Vagina (tissue), 2 donors: ENCODE measurements around the gene HRH2. TPM values are rescaled to one million over a fixed set of nuclear protein-coding genes. Genes with fewer than 3 reads are reported as not detected.

ENCODE experiments used
- DNase-seq, 2 donors: peaks; one replicate each; pipeline ENCODE4 v3.0.0-alpha.2; 2017; ENCODE audit errors: extremely low spot score in 2 of 2
- H3K27ac ChIP-seq: fragments of 200-600 bp; sonication (generic); one replicate; pipeline ENCODE4 v1.5.1; 2019
- H3K27me3 ChIP-seq: fragments of 200-600 bp; sonication (generic); one replicate; pipeline ENCODE4 v1.5.1; 2019
- H3K36me3 ChIP-seq, 2 donors: fragments of 200-600 bp; sonication (generic); one replicate each; pipeline ENCODE4 v1.5.1; 2017 to 2019
- H3K4me1 ChIP-seq: fragments of 200-600 bp; sonication (generic); one replicate; pipeline ENCODE4 v1.5.1; 2019
- H3K4me3 ChIP-seq, 2 donors: fragments of 200-600 bp; sonication (generic); 1 replicate in 1 of 2; 2 replicates in 1 of 2; pipeline ENCODE4 v1.5.1; 2016 to 2019
- H3K9me3 ChIP-seq: fragments of 200-600 bp; sonication (generic); one replicate; pipeline ENCODE4 v1.5.1; 2019
- CTCF ChIP-seq, 3 experiments: fragments of 450-650 bp in 2 of 3; fragments of 200-600 bp in 1 of 3; sonication (generic) in 1 of 3; IDR thresholded peaks; one replicate each; pipeline ENCODE4 v1.5.1; 2017 to 2019; ENCODE audit warnings: antibody characterized with exemption in 3 of 3, mild to moderate bottlenecking in 2 of 3, moderate library complexity in 2 of 3
- POLR2A ChIP-seq, 2 donors: fragments of 450-650 bp; IDR thresholded peaks; one replicate each; pipeline ENCODE4 v1.6.1; 2017; ENCODE audit warnings: antibody characterized with exemption in 2 of 2, mild to moderate bottlenecking in 2 of 2, moderate library complexity in 2 of 2
- POLR2AphosphoS5 ChIP-seq, 2 donors: sonication (generic); formaldehyde crosslinking; IDR thresholded peaks; one replicate each; pipeline ENCODE4 v1.9.0; 2017; ENCODE audit warnings: antibody characterized with exemption in 2 of 2, mild to moderate bottlenecking in 2 of 2, low read depth in 1 of 2; ENCODE audit not compliant: insufficient read depth in 1 of 2
- intact Hi-C: fragments of 100-400 bp; cut with DNase I; formaldehyde crosslinking; loops from one replicate; pipeline ENCODE4 v1.15.1; 2023
- total RNA-seq: library from RNA; depleted of rRNA; stranded (reverse); fragments of >200 nt; gene quantifications from one replicate; pipeline ENCODE4 v1.2.3, GENCODE V29; 2016

Gene HRH2
- total RNA-seq, 1 donor from 2014 or later, result 0.98 TPM

- DNase-seq, result no peak
- Histone ChIP-seq H3K9me3 (no peaks in the 10 kb centered on the region), H3K4me1 (no peaks in the 10 kb centered on the region), H3K36me3 (no peaks in the 10 kb centered on the region), H3K27ac (no peak overlapping the region), H3K4me3 (no peak overlapping the region), H3K27me3 (no peaks in the 10 kb centered on the region)
- intact Hi-C loops, result no loop called here
- no peak for TF ChIP-seq POLR2A (IDR thresholded peaks at IDR 0.05)
- TF ChIP-seq CTCF (IDR thresholded peaks at IDR 0.05), result no peak
- TF ChIP-seq POLR2AphosphoS5 (IDR thresholded peaks at IDR 0.05; ENCODE audit: insufficient read depth in 1 of 2, low read depth in 1 of 2), result no peak
Measured at GRCh38 chr5:175706499-175706898, 48.6 kb downstream of the HRH2 start.

- no peak for DNase-seq
- H3K4me3 ChIP-seq, result no peak overlapping the region
- H3K9me3 ChIP-seq, result no peaks in the 10 kb centered on the region
- TF ChIP-seq POLR2A (IDR thresholded peaks at IDR 0.05) (no peak), CTCF (IDR thresholded peaks at IDR 0.05) (no peak), POLR2AphosphoS5 (IDR thresholded peaks at IDR 0.05; ENCODE audit: insufficient read depth in 1 of 2, low read depth in 1 of 2) (no peak)
- intact Hi-C loops, result no loop called here
- H3K4me1 ChIP-seq, result no peaks in the 10 kb centered on the region
- H3K27me3 ChIP-seq, result no peaks in the 10 kb centered on the region
- H3K27ac ChIP-seq, result no peak overlapping the region
- no peaks in the 10 kb centered on the region for H3K36me3 ChIP-seq
Measured at GRCh38 chr5:175707751-175708375, 50.0 kb downstream of the HRH2 start.

- Histone ChIP-seq H3K27ac (no peak overlapping the region), H3K27me3 (no peaks in the 10 kb centered on the region), H3K36me3 (no peaks in the 10 kb centered on the region), H3K9me3 (no peaks in the 10 kb centered on the region), H3K4me1 (no peaks in the 10 kb centered on the region), H3K4me3 (no peak overlapping the region)
- TF ChIP-seq CTCF (IDR thresholded peaks at IDR 0.05), result no peak
- no peak for TF ChIP-seq POLR2A (IDR thresholded peaks at IDR 0.05)
- DNase-seq, result no peak
- intact Hi-C loops, result no loop called here
Measured at GRCh38 chr5:175709276-175709781, 51.5 kb downstream of the HRH2 start.

- Histone ChIP-seq H3K9me3 (no peaks in the 10 kb centered on the region), H3K27me3 (no peaks in the 10 kb centered on the region), H3K36me3 (no peaks in the 10 kb centered on the region), H3K4me1 (no peaks in the 10 kb centered on the region), H3K4me3 (no peak overlapping the region), H3K27ac (no peak overlapping the region)
- no peak for DNase-seq
- TF ChIP-seq POLR2AphosphoS5 (IDR thresholded peaks at IDR 0.05; ENCODE audit: insufficient read depth in 1 of 2, low read depth in 1 of 2), result no peak
- TF ChIP-seq CTCF (IDR thresholded peaks at IDR 0.05), result no peak
- TF ChIP-seq POLR2A (IDR thresholded peaks at IDR 0.05), result no peak
- intact Hi-C loops, result loop anchor here (5.0 to 10.0 kb wide), 2 partner anchors 76 to 178 kb away; no protein-coding TSS in a partner anchor
Measured at GRCh38 chr5:175710326-175710725, 52.5 kb downstream of the HRH2 start.

- no peaks in the 10 kb centered on the region for H3K4me1 ChIP-seq
- no peaks in the 10 kb centered on the region for H3K27me3 ChIP-seq
- no peak for DNase-seq
- H3K9me3 ChIP-seq, result no peaks in the 10 kb centered on the region
- TF ChIP-seq POLR2A (IDR thresholded peaks at IDR 0.05), result no peak
- H3K4me3 ChIP-seq, result no peak overlapping the region
- H3K36me3 ChIP-seq, result no peaks in the 10 kb centered on the region
- H3K27ac ChIP-seq, result no peak overlapping the region
- intact Hi-C loops, result loop anchor here (5.0 to 10.0 kb wide), 2 partner anchors 76 to 179 kb away; no protein-coding TSS in a partner anchor
Measured at GRCh38 chr5:175711031-175711430, 53.2 kb downstream of the HRH2 start.
